GM08714 (cell line): ENCODE results near the gene ENAH.
"Not testable (repeated sequence)": the region's sequence is repeated elsewhere in the genome, so short reads cannot be mapped to it uniquely, and the experiment has no call there.

Experiments used
- H3K4me3 ChIP-seq: fragments of 200-500 bp; sonication (Bioruptor generic); 2 replicates; pipeline ENCODE4 v1.5.1; 2014; ENCODE audit warnings: mild to moderate bottlenecking, low read length, inconsistent platforms
- ZNF274 ChIP-seq: IDR thresholded peaks from 2 replicates; pipeline ENCODE4 v1.6.1; 2012; ENCODE audit warnings: mild to moderate bottlenecking, low read depth, low read length

The ENAH gene

GRCh38 chr1:225485226-225485625 is 167.7 kb downstream of the ENAH start:
- no peak for TF ChIP-seq ZNF274
- H3K4me3 ChIP-seq, result no peak overlapping the region

GRCh38 chr1:225484657-225485214 is 168.2 kb downstream of the ENAH start:
- no peak for TF ChIP-seq ZNF274
- no peak overlapping the region for H3K4me3 ChIP-seq

- H3K4me3 ChIP-seq, result no peak overlapping the region
- no peak for TF ChIP-seq ZNF274
Observed at GRCh38 chr1:225483818-225484656, 168.9 kb downstream of the ENAH start.

GRCh38 chr1:225482421-225482950 is 170.4 kb downstream of the ENAH start:
- TF ChIP-seq ZNF274, result no peak
- no peak overlapping the region for H3K4me3 ChIP-seq

- H3K4me3 ChIP-seq, result no peak overlapping the region
- no peak for TF ChIP-seq ZNF274
Observed at GRCh38 chr1:225481738-225482137, 171.2 kb downstream of the ENAH start.

- no peak for TF ChIP-seq ZNF274
- no peak overlapping the region for H3K4me3 ChIP-seq
Observed at GRCh38 chr1:225480825-225481434, 172.0 kb downstream of the ENAH start.

- no peak overlapping the region for H3K4me3 ChIP-seq
- no peak for TF ChIP-seq ZNF274
Observed at GRCh38 chr1:225479996-225480720, 172.8 kb downstream of the ENAH start.

GRCh38 chr1:225479341-225479740 is 173.6 kb downstream of the ENAH start:
- H3K4me3 ChIP-seq, result no peak overlapping the region
- TF ChIP-seq ZNF274, result no peak

- H3K4me3 ChIP-seq, result no peak overlapping the region
- TF ChIP-seq ZNF274, result no peak
Observed at GRCh38 chr1:225477296-225477911, 175.5 kb downstream of the ENAH start.

- H3K4me3 ChIP-seq, result no peak overlapping the region
- TF ChIP-seq ZNF274, result no peak
Observed at GRCh38 chr1:225476538-225476988, 176.4 kb downstream of the ENAH start.

GRCh38 chr1:225476100-225476511 is 176.8 kb downstream of the ENAH start:
- TF ChIP-seq ZNF274, result no peak
- H3K4me3 ChIP-seq, result no peak overlapping the region

GRCh38 chr1:225474986-225475820 is 177.7 kb downstream of the ENAH start:
- no peak overlapping the region for H3K4me3 ChIP-seq
- TF ChIP-seq ZNF274, result no peak

- TF ChIP-seq ZNF274, result no peak
- no peak overlapping the region for H3K4me3 ChIP-seq
Observed at GRCh38 chr1:225474439-225474985, 178.4 kb downstream of the ENAH start.

GRCh38 chr1:225473676-225474438 is 179.1 kb downstream of the ENAH start:
- H3K4me3 ChIP-seq, result not testable (repeated sequence)

GRCh38 chr1:225473266-225473665 is 179.7 kb downstream of the ENAH start:
- H3K4me3 ChIP-seq, result not testable (repeated sequence)
